ENCODE measurements around the gene SMIM17.
A peak's percentile ranks its signal among the peaks of the same experiment; 100 is the strongest.

The SMIM17 gene

GRCh38 chr19:56642711-56643459 is at the start of gene SMIM17:
Gene SMIM17, plus strand, starts transcription at chr19:56643159. Its CDS starts 2,509 bp downstream, at chr19:56645668.
- no peak for DNase-seq

GRCh38 chr19:56594446-56594782 is 48.5 kb upstream of the SMIM17 start:
- no peak for DNase-seq

- DNase-seq = peak; percentile 93
Observed at GRCh38 chr19:56594783-56595547, 48.0 kb upstream of the SMIM17 start, which contains the start of gene ZNF71. Gene ZNF71, plus strand, starts transcription at chr19:56595302. Its CDS starts 6,257 bp downstream, at chr19:56601559.

- no peak for DNase-seq
Observed at GRCh38 chr19:56595548-56595899, 47.4 kb upstream of the SMIM17 start.

- DNase-seq = no peak
Observed at GRCh38 chr19:56596676-56597075, 46.3 kb upstream of the SMIM17 start.

GRCh38 chr19:56597696-56598095 is 45.3 kb upstream of the SMIM17 start:
- DNase-seq = no peak

- no peak for DNase-seq
Observed at GRCh38 chr19:56601375-56601774, 41.6 kb upstream of the SMIM17 start.

- DNase-seq = no peak
Observed at GRCh38 chr19:56603829-56604228, 39.1 kb upstream of the SMIM17 start.

GRCh38 chr19:56608274-56608964 is 34.5 kb upstream of the SMIM17 start:
- no peak for DNase-seq

- DNase-seq = no peak
Observed at GRCh38 chr19:56611288-56611687, 31.7 kb upstream of the SMIM17 start.

GRCh38 chr19:56612737-56613136 is 30.2 kb upstream of the SMIM17 start:
- DNase-seq = no peak

- DNase-seq = no peak
Observed at GRCh38 chr19:56613639-56614038, 29.3 kb upstream of the SMIM17 start.

GRCh38 chr19:56617531-56617930 is 25.4 kb upstream of the SMIM17 start:
- DNase-seq = no peak

- DNase-seq = no peak
Observed at GRCh38 chr19:56619121-56619520, 23.8 kb upstream of the SMIM17 start.

- DNase-seq = no peak
Observed at GRCh38 chr19:56622374-56622773, 20.6 kb upstream of the SMIM17 start.

- no peak for DNase-seq
Observed at GRCh38 chr19:56623006-56623405, 20.0 kb upstream of the SMIM17 start.

- DNase-seq = no peak
Observed at GRCh38 chr19:56625708-56626107, 17.3 kb upstream of the SMIM17 start.

- DNase-seq = no peak
Observed at GRCh38 chr19:56633021-56633420, 9.9 kb upstream of the SMIM17 start.

GRCh38 chr19:56637976-56638555 is 4.9 kb upstream of the SMIM17 start:
- peak; percentile 95 for DNase-seq

GRCh38 chr19:56639217-56639616 is 3.7 kb upstream of the SMIM17 start:
- DNase-seq = peak; percentile 69

GRCh38 chr19:56643460-56643955 is 549 bp downstream of the SMIM17 start:
- DNase-seq = no peak

- no peak for DNase-seq
Observed at GRCh38 chr19:56654151-56654550, 11.2 kb downstream of the SMIM17 start.

All from hematopoietic multipotent progenitor cell treated with erythropoietin and hydrocortisone succinate and interleukin-3 and kit ligand, for 4 days (in vitro differentiated cells).